K562 (cell line): ENCODE data around the gene ABHD14A. TPM values are rescaled to one million over a fixed set of nuclear protein-coding genes. Genes with fewer than 3 reads are reported as not detected.

Experiments
- ATAC-seq: fragments of 200-7000 bp; cut with Tn5 transposase; 3 replicates; pipeline ENCODE4 v1.9.1; 2020; ENCODE audit warnings: moderate library complexity
- BruUV-seq: library from RNA; stranded (reverse); fragments of 400-500 nt; replicated peaks from 2 replicates; lab custom pipeline; 2021; lab: Mats Ljungman, UMichigan
- CTCF ChIA-PET: fragments of 300-600 bp; formaldehyde crosslinking; extraction: SDS; loops from one replicate; lab custom pipeline; 2021; ENCODE audit warnings: low intra/inter-chr PET ratio; lab: Yijun Ruan, JAX
- POLR2A ChIA-PET: fragments of 300-600, 350-650 bp; sonication (Branson Sonifier 250); formaldehyde crosslinking; extraction: SDS; loops from one replicate; lab custom pipeline; 2021; ENCODE audit warnings: antibody characterized with exemption, inconsistent platforms; lab: Yijun Ruan, JAX
- DNase-seq, 4 experiments: peaks; one replicate each; pipeline versions ENCODE4 v3.0.0 to v3.0.0-alpha.2; 2011 to 2018; ENCODE audit warnings: low spot score in 3 of 4, mixed read lengths in 3 of 4; ENCODE audit errors: extremely low read depth in 1 of 4
- FAIRE-seq: peaks from 2 replicates; lab custom pipeline; 2011; peaks lifted over from hg19 to GRCh38; lab: Jason Lieb, UNC
- H2AFZ ChIP-seq: 2 replicates; pipeline ENCODE4 v1.6.0; 2011; ENCODE audit warnings: low read depth, low read length, control low read depth, inconsistent platforms
- H3K27ac ChIP-seq: fragments of 200-600 bp; 3 replicates; pipeline ENCODE4 v1.8.0; 2011; ENCODE audit warnings: low read depth, mild to moderate bottlenecking, control low read depth, inconsistent platforms, low read length, moderate library complexity, mixed read lengths; ENCODE audit errors: extremely low read depth
- H3K27me3 ChIP-seq, 2 experiments: fragments of 300-600 bp in 1 of 2; 2 replicates in 1 of 2; 3 replicates in 1 of 2; pipeline versions ENCODE4 v1.6.0 to v1.8.0; 2011; ENCODE audit warnings: inconsistent platforms in 2 of 2, low read length in 2 of 2, mild to moderate bottlenecking in 1 of 2, mixed read lengths in 1 of 2, moderate library complexity in 1 of 2; ENCODE audit not compliant: control insufficient read depth in 2 of 2, insufficient read depth in 2 of 2
- H3K36me3 ChIP-seq: fragments of 300-600 bp; 3 replicates; pipeline ENCODE4 v1.8.0; 2011; ENCODE audit warnings: mild to moderate bottlenecking, low read length, inconsistent platforms; ENCODE audit not compliant: control insufficient read depth, insufficient read depth
- H3K4me1 ChIP-seq, 2 experiments: fragments of 200-600 bp in 1 of 2; replicated peaks in 1 of 2; 2 replicates in 1 of 2; 3 replicates in 1 of 2; pipeline versions ENCODE4 v1.5.1 to v1.8.0; 2011; ENCODE audit warnings: inconsistent platforms in 2 of 2, low read length in 2 of 2, mild to moderate bottlenecking in 1 of 2, mixed read lengths in 1 of 2, moderate library complexity in 1 of 2; ENCODE audit not compliant: control insufficient read depth in 2 of 2, insufficient read depth in 2 of 2
- H3K4me2 ChIP-seq: 2 replicates; pipeline ENCODE4 v1.6.1; 2011; ENCODE audit warnings: low read length, control low read depth, inconsistent platforms, mixed read lengths; ENCODE audit not compliant: insufficient read depth
- H3K4me3 ChIP-seq: fragments of 200-600 bp; sonication (generic), shearing (Covaris generic); 2 replicates; pipeline ENCODE4 v1.5.1; 2016; ENCODE audit warnings: control low read depth, inconsistent platforms
- H3K79me2 ChIP-seq: fragments of 200-600 bp; 3 replicates; pipeline ENCODE4 v1.8.0; 2011; ENCODE audit warnings: low read length, inconsistent platforms; ENCODE audit not compliant: control insufficient read depth, insufficient read depth
- H3K9ac ChIP-seq, 2 experiments: 2 replicates each; pipeline versions ENCODE4 v1.6.0 to v1.6.1; 2011; ENCODE audit warnings: low read depth in 2 of 2, low read length in 2 of 2, control low read depth in 1 of 2, inconsistent platforms in 1 of 2, mild to moderate bottlenecking in 1 of 2, mixed read lengths in 1 of 2; ENCODE audit not compliant: insufficient read depth in 1 of 2
- H3K9me1 ChIP-seq: one replicate; pipeline ENCODE4 v1.6.0; 2011; ENCODE audit warnings: inconsistent platforms, mild to moderate bottlenecking, low read length, moderate library complexity; ENCODE audit not compliant: control insufficient read depth, insufficient read depth
- H3K9me3 ChIP-seq: replicated peaks from 2 replicates; pipeline ENCODE4 v1.5.1; 2011; ENCODE audit warnings: low read depth, low read length, inconsistent platforms; ENCODE audit not compliant: control insufficient read depth, insufficient read depth
- H4K20me1 ChIP-seq: replicated peaks from 2 replicates; pipeline ENCODE4 v1.6.1; 2011; ENCODE audit warnings: low read length, inconsistent platforms, mixed read lengths; ENCODE audit not compliant: control insufficient read depth, insufficient read depth
- EHMT2 ChIP-seq: fragments of 450-650 bp; IDR thresholded peaks from 2 replicates; pipeline ENCODE4 v1.6.1; 2018; ENCODE audit warnings: antibody characterized with exemption
- KHSRP ChIP-seq: fragments of 450-650 bp; IDR thresholded peaks from 2 replicates; pipeline ENCODE4 v1.6.1; 2017
- SNIP1 ChIP-seq: fragments of 450-650 bp; IDR thresholded peaks from 2 replicates; pipeline ENCODE4 v1.7.1; 2017; ENCODE audit warnings: low read depth, mild to moderate bottlenecking
- WHSC1 ChIP-seq: IDR thresholded peaks from one replicate; pipeline ENCODE4 v1.6.1; 2012; ENCODE audit warnings: low read length, control low read depth, inconsistent platforms
- ZNF830 ChIP-seq: fragments of 250-450 bp; sonication (Bioruptor Pico); IDR thresholded peaks from 2 replicates; pipeline ENCODE4 v1.5.0; 2021; ENCODE audit warnings: mild to moderate bottlenecking
- WGBS: fragments of 100-300 bp; shearing (Covaris generic); methylation state at CpG from one replicate; pipeline ENCODE4 v1.1.6; 2016; ENCODE audit warnings: low coverage, mixed read lengths; ENCODE audit not compliant: insufficient coverage; ENCODE audit errors: missing lambda C conversion rate; 5-methylcytosine and 5-hydroxymethylcytosine counted together
- in situ Hi-C: fragments of 300-500 bp; cut with MboI; formaldehyde crosslinking; loops from 4 replicates; pipeline ENCODE4 v1.15.0; 2018; ENCODE audit warnings: inconsistent platforms, mixed read lengths
- intact Hi-C: fragments of 100-400 bp; cut with micrococcal nuclease; formaldehyde crosslinking; loops from 2 replicates; pipeline ENCODE4 v1.14.2; 2022
- polyA plus RNA-seq, 8 experiments: library from polyadenylated mRNA; depleted of rRNA in 4 of 8; stranded (reverse) in 5 of 8; unstranded in 3 of 8; fragments of >200 nt; fragmentation: Nextera tagmentation in 2 of 8; fragmentation: Illumina TruSeq in 1 of 8; extraction: Ambion mirVana in 2 of 8; extraction: Trizol in 1 of 8; gene quantifications; 2 replicates each; pipeline versions ENCODE4 v1.2.1 to v1.2.3, GENCODE V29; 2011 to 2014; ENCODE audit warnings: inconsistent platforms in 1 of 8, missing spikeins in 1 of 8
- total RNA-seq, 7 experiments: library from RNA; depleted of rRNA in 6 of 7; stranded (reverse); fragments of >200 nt in 6 of 7; fragmentation: Illumina TruSeq in 2 of 7; extraction: Trizol in 2 of 7; gene quantifications; 2 replicates each; pipeline versions ENCODE4 v1.2.1 to v1.2.3, GENCODE V29; 2011 to 2021; ENCODE audit warnings: low replicate concordance in 1 of 7

The ABHD14A gene
- total and polyA plus RNA-seq, 9 of the 15 experiments (the other 6 are each of a cell fraction or from before 2014, with no cell fraction given): 0.90 to 10.5 (median 8.3) TPM

GRCh38 chr3:51944451-51945021 is 30.3 kb upstream of the ABHD14A start:
- POLR2A ChIA-PET: interaction anchor here (1.0 to 1.1 kb wide), 2 partner anchors 10 to 25 kb away, joined by 3 read pairs; no protein-coding TSS in a partner anchor
- Histone ChIP-seq H3K9me1 (no peaks in the 10 kb centered on the region), H3K9me3 (no peaks in the 10 kb centered on the region), H3K4me2 (no peak overlapping the region), H3K27ac (no peak overlapping the region), H3K9ac (no peak overlapping the region), H3K79me2 (peaks cover 22% of the 10 kb centered on the region), H4K20me1 (no peaks in the 10 kb centered on the region)
- no peak for ATAC-seq
- intact Hi-C loops: loop anchor here (5.0 kb wide), 1 partner anchor 198 kb away; no protein-coding TSS in a partner anchor
- WGBS: 75% methylated on average over 9 of the region's 11 CpGs
- no peak for FAIRE-seq
- TF ChIP-seq WHSC1 (no peak), ZNF830 (CRISPR knock-in tag) (no peak), SNIP1 (no peak), EHMT2 (no peak), KHSRP (no peak)
- TF ChIP-seq, all 486 proteins: peak for 0
- Histone ChIP-seq H3K27me3 (no peaks in the 10 kb centered on the region), H3K36me3 (peaks cover 10% of the 10 kb centered on the region; the same call in 1 of the 3 replicates), H3K4me3 (no peak overlapping the region), H3K4me1 (peaks cover 15 to 28% of the 10 kb centered on the region in 2 experiments; a peak in 4 of 5 replicates), H2AFZ (no peak overlapping the region)
- in situ Hi-C loops: no loop called here
- no TSS peak for BruUV-seq
- CTCF ChIA-PET: no interaction called here
- DNase-seq: no peak
